Liver (tissue), 9 donors: ENCODE results near the gene SLCO4A1. TPM values are rescaled to one million over a fixed set of nuclear protein-coding genes. Genes with fewer than 3 reads are reported as not detected.

Experiments used
- DNase-seq: peaks from one replicate; pipeline ENCODE4 v3.0.0-alpha.2; 2017; ENCODE audit warnings: low spot score
- H3K27ac ChIP-seq, 2 donors: one replicate each; pipeline ENCODE4 v1.7.0; 2013; ENCODE audit warnings: inconsistent platforms in 2 of 2, low read length in 2 of 2, control low read depth in 1 of 2, low read depth in 1 of 2, mild to moderate bottlenecking in 1 of 2
- H3K27me3 ChIP-seq, 4 donors: one replicate each; pipeline versions ENCODE4 v1.6.1 to v1.7.0; 2013; ENCODE audit warnings: low read length in 3 of 4, inconsistent platforms in 1 of 4, mild to moderate bottlenecking in 1 of 4, moderate library complexity in 1 of 4; ENCODE audit not compliant: control insufficient read depth in 4 of 4, insufficient read depth in 4 of 4
- H3K36me3 ChIP-seq, 4 donors: one replicate each; pipeline versions ENCODE4 v1.6.1 to v1.7.0; 2013; ENCODE audit warnings: low read length in 3 of 4, mild to moderate bottlenecking in 3 of 4, low read depth in 1 of 4, moderate library complexity in 1 of 4; ENCODE audit not compliant: control insufficient read depth in 4 of 4, insufficient read depth in 3 of 4
- H3K4me1 ChIP-seq, 4 donors: one replicate each; pipeline versions ENCODE4 v1.6.1 to v1.7.0; 2013; ENCODE audit warnings: low read length in 3 of 4, mild to moderate bottlenecking in 3 of 4, moderate library complexity in 1 of 4; ENCODE audit not compliant: control insufficient read depth in 4 of 4, insufficient read depth in 4 of 4
- H3K4me3 ChIP-seq, 3 donors: one replicate each; pipeline versions ENCODE4 v1.6.1 to v1.7.0; 2013; ENCODE audit warnings: low read length in 3 of 3, control low read depth in 1 of 3, low read depth in 1 of 3, mild to moderate bottlenecking in 1 of 3
- H3K9ac ChIP-seq, 2 donors: one replicate each; pipeline ENCODE4 v1.7.0; 2013; ENCODE audit warnings: low read length in 2 of 2, mild to moderate bottlenecking in 2 of 2, moderate library complexity in 2 of 2, control low read depth in 1 of 2, low read depth in 1 of 2
- H3K9me3 ChIP-seq, 4 donors: one replicate each; pipeline versions ENCODE4 v1.6.1 to v1.7.0; 2013; ENCODE audit warnings: low read length in 3 of 4; ENCODE audit not compliant: control insufficient read depth in 4 of 4
- EGR1 ChIP-seq, 2 donors: IDR thresholded peaks; 2 replicates each; pipeline ENCODE4 v1.6.1; 2016 to 2018; ENCODE audit warnings: antibody characterized with exemption in 2 of 2, low read depth in 2 of 2
- FOXA1 ChIP-seq: IDR thresholded peaks from 2 replicates; pipeline ENCODE4 v1.6.1; 2016; ENCODE audit warnings: antibody characterized with exemption
- FOXA2 ChIP-seq: IDR thresholded peaks from 2 replicates; pipeline ENCODE4 v1.6.1; 2016; ENCODE audit warnings: antibody characterized with exemption
- GABPA ChIP-seq, 2 donors: IDR thresholded peaks in 1 of 2; conservative IDR thresholded peaks in 1 of 2; 2 replicates each; pipeline ENCODE4 v1.6.1; 2016; ENCODE audit warnings: antibody characterized with exemption in 2 of 2, mild to moderate bottlenecking in 1 of 2, moderate library complexity in 1 of 2
- HNF4A ChIP-seq, 2 donors: conservative IDR thresholded peaks; 2 replicates each; pipeline ENCODE4 v1.6.1; 2016; ENCODE audit warnings: antibody characterized with exemption in 2 of 2, mild to moderate bottlenecking in 2 of 2
- HNF4G ChIP-seq: IDR thresholded peaks from 2 replicates; pipeline ENCODE4 v1.6.1; 2016; ENCODE audit warnings: antibody characterized with exemption
- JUND ChIP-seq, 2 donors: IDR thresholded peaks; 2 replicates each; pipeline ENCODE4 v1.6.1; 2016; ENCODE audit warnings: antibody characterized with exemption in 2 of 2
- NR2F2 ChIP-seq: IDR thresholded peaks from 2 replicates; pipeline ENCODE4 v1.6.1; 2016; ENCODE audit warnings: antibody characterized with exemption
- RAD21 ChIP-seq, 2 donors: IDR thresholded peaks; 2 replicates each; pipeline ENCODE4 v1.6.1; 2016; ENCODE audit warnings: antibody characterized with exemption in 2 of 2, mild to moderate bottlenecking in 2 of 2
- RXRA ChIP-seq, 2 donors: IDR thresholded peaks; 2 replicates each; pipeline ENCODE4 v1.6.1; 2017 to 2018; ENCODE audit warnings: antibody characterized with exemption in 2 of 2, mild to moderate bottlenecking in 1 of 2
- SP1 ChIP-seq: IDR thresholded peaks from 2 replicates; pipeline ENCODE4 v1.6.1; 2018; ENCODE audit warnings: antibody characterized with exemption, mild to moderate bottlenecking
- TAF1 ChIP-seq: conservative IDR thresholded peaks from 2 replicates; pipeline ENCODE4 v1.6.1; 2016; ENCODE audit warnings: antibody characterized with exemption, mild to moderate bottlenecking
- YY1 ChIP-seq: IDR thresholded peaks from 2 replicates; pipeline ENCODE4 v1.6.1; 2016; ENCODE audit warnings: antibody characterized with exemption, mild to moderate bottlenecking
- WGBS: extraction: QIAGEN DNeasy Blood & Tissue Kit; methylation state at CpG from one replicate; pipeline ENCODE4 v1.1.7; 2013; 5-methylcytosine and 5-hydroxymethylcytosine counted together
- polyA plus RNA-seq, 2 donors: library from polyadenylated mRNA; stranded (reverse) in 1 of 2; unstranded in 1 of 2; fragments of 200-250 nt in 1 of 2; fragments of >200 nt in 1 of 2; fragmentation: Nextera tagmentation in 1 of 2; extraction: Ambion mirVana in 1 of 2; gene quantifications; one replicate each; pipeline versions ENCODE4 v1.2.1 to v1.2.3, GENCODE V29; 2013 to 2015
- total RNA-seq, 2 donors: library from RNA; depleted of rRNA; stranded (reverse); fragments of >200 nt; gene quantifications; one replicate each; pipeline ENCODE4 v1.2.3, GENCODE V29; 2014
- TF ChIP-seq, protein P1 (sequence below): IDR thresholded peaks from 2 replicates; pipeline ENCODE4 v1.6.1; 2016; ENCODE audit warnings: antibody characterized with exemption
- TF ChIP-seq, protein P2 (sequence below): IDR thresholded peaks from 2 replicates; pipeline ENCODE4 v1.6.1; 2016; ENCODE audit warnings: antibody characterized with exemption
- TF ChIP-seq, protein P3 (sequence below): fragments of 150-350 bp; IDR thresholded peaks from 2 replicates; pipeline ENCODE4 v1.5.1; 2017; ENCODE audit warnings: improper control_type of control experiment, low read depth, low read length; ENCODE audit not compliant: missing input control
- TF ChIP-seq, protein P4 (sequence below): IDR thresholded peaks from 2 replicates; pipeline ENCODE4 v1.6.1; 2016; ENCODE audit warnings: antibody characterized with exemption, mild to moderate bottlenecking
- TF ChIP-seq, protein P5 (sequence below): IDR thresholded peaks from 2 replicates; pipeline ENCODE4 v1.6.1; 2016; ENCODE audit warnings: antibody characterized with exemption
- donor health status: healthy.
- donor health status: healthy.
- donor health status: healthy.
- donor health status: healthy.
- donor health status: healthy.

The SLCO4A1 gene
- total and polyA plus RNA-seq, 4 donors: 1.3 to 4.3 (median 2.6) TPM

DNA sequence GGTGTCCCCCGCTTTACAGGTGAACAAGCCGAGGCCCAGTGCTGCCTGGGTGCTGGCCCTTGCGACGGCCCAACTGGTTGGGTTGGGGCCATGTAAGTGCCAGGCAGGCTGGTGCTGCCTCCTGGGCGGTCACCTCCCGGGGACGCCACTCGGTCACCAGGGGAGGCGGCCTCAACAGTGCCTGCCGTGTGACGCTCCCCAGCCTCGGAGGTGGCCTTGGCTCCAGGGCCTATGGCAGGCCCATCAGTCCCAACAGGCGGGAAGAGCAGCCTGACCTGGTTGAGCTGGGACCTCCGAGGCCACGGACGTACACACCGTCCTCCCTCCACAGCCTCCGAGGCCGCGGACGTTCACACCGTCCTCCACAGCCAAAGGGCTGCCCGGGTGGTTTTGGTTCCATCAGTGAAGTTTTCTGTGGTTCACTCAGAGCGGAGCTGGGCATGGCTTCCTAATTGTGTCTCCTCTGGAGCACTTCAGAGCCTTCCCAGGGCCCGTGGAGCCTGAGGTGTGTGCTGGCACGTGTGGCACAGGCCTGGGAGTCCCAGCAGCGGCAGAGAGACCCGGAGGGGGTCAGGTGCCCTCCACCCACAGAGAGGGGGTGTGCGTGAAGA lies 19.3 kb upstream of the SLCO4A1 start (continued):
- TF ChIP-seq RXRA (IDR thresholded peaks at IDR 0.05): no peak
- TF ChIP-seq NR2F2: no peak
- no peak for TF ChIP-seq HNF4G
- TF ChIP-seq SP1: no peak
- TF ChIP-seq, protein P1, sequence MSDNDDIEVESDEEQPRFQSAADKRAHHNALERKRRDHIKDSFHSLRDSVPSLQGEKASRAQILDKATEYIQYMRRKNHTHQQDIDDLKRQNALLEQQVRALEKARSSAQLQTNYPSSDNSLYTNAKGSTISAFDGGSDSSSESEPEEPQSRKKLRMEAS: no peak
- no peak for TF ChIP-seq YY1
- TF ChIP-seq, protein P2, sequence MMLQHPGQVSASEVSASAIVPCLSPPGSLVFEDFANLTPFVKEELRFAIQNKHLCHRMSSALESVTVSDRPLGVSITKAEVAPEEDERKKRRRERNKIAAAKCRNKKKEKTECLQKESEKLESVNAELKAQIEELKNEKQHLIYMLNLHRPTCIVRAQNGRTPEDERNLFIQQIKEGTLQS: no peak
- TF ChIP-seq RAD21 (IDR thresholded peaks at IDR 0.05): no peak
- no peak for TF ChIP-seq GABPA (IDR thresholded peaks at IDR 0.05 in 1 of 2, conservative IDR thresholded peaks at IDR 0.05 in 1 of 2)
- no peak for TF ChIP-seq HNF4A (conservative IDR thresholded peaks at IDR 0.05)
- no peak for TF ChIP-seq FOXA1

DNA sequence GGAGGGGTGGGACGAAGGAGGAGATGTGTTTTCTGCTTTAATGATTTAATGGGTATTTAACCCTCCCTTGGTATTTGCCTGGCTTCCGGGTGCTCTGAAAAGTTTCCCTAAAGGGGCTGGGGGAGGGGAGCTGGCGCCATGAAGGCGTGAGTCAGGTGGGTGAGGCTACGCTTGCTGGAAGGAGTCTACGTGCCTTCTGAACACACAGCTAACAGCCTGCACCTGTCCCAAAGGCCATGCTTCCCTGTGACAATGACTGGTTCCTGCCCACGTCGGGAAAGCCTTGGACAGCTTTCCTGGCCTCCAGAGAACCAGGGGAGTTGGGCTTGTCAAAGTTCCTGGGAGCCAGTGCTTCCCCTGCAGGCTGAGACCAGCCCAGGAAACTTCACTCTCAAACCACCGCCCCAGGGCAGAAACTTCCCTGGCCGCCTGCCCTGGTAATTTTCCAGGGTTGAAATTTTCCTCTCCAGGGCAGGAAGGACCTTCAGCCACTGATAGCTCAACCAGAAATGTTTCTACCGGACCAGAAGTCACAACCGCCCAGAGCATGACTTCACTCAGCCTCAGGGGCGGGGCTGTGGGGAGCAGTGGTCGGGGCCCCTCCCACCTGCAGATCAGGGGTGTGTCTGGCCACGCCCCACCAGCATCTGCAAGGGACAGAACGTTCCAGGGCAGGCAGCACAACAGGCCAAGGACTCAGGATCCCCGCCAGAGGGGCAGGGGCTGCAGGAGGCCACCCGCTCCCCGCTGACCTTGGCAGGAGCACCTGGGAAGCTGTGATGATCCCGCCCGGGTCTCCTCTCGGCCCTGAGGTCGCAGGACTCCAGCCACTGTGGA lies 18.6 kb upstream of the SLCO4A1 start:
- TF ChIP-seq, protein P2: peak; percentile 64
- peak; percentile 98 for TF ChIP-seq NR2F2
- TF ChIP-seq, protein P3, sequence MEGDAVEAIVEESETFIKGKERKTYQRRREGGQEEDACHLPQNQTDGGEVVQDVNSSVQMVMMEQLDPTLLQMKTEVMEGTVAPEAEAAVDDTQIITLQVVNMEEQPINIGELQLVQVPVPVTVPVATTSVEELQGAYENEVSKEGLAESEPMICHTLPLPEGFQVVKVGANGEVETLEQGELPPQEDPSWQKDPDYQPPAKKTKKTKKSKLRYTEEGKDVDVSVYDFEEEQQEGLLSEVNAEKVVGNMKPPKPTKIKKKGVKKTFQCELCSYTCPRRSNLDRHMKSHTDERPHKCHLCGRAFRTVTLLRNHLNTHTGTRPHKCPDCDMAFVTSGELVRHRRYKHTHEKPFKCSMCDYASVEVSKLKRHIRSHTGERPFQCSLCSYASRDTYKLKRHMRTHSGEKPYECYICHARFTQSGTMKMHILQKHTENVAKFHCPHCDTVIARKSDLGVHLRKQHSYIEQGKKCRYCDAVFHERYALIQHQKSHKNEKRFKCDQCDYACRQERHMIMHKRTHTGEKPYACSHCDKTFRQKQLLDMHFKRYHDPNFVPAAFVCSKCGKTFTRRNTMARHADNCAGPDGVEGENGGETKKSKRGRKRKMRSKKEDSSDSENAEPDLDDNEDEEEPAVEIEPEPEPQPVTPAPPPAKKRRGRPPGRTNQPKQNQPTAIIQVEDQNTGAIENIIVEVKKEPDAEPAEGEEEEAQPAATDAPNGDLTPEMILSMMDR: no peak
- peak; percentile 96 for TF ChIP-seq SP1
- peak in 1 of 2 donors; percentile 49 for TF ChIP-seq HNF4A (conservative IDR thresholded peaks at IDR 0.05)
- TF ChIP-seq HNF4G: no peak
- TF ChIP-seq, protein P4, sequence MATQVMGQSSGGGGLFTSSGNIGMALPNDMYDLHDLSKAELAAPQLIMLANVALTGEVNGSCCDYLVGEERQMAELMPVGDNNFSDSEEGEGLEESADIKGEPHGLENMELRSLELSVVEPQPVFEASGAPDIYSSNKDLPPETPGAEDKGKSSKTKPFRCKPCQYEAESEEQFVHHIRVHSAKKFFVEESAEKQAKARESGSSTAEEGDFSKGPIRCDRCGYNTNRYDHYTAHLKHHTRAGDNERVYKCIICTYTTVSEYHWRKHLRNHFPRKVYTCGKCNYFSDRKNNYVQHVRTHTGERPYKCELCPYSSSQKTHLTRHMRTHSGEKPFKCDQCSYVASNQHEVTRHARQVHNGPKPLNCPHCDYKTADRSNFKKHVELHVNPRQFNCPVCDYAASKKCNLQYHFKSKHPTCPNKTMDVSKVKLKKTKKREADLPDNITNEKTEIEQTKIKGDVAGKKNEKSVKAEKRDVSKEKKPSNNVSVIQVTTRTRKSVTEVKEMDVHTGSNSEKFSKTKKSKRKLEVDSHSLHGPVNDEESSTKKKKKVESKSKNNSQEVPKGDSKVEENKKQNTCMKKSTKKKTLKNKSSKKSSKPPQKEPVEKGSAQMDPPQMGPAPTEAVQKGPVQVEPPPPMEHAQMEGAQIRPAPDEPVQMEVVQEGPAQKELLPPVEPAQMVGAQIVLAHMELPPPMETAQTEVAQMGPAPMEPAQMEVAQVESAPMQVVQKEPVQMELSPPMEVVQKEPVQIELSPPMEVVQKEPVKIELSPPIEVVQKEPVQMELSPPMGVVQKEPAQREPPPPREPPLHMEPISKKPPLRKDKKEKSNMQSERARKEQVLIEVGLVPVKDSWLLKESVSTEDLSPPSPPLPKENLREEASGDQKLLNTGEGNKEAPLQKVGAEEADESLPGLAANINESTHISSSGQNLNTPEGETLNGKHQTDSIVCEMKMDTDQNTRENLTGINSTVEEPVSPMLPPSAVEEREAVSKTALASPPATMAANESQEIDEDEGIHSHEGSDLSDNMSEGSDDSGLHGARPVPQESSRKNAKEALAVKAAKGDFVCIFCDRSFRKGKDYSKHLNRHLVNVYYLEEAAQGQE: no peak
- TF ChIP-seq GABPA (IDR thresholded peaks at IDR 0.05 in 1 of 2, conservative IDR thresholded peaks at IDR 0.05 in 1 of 2): peak in 1 of 2 donors; percentile 43
- TF ChIP-seq, protein P5, sequence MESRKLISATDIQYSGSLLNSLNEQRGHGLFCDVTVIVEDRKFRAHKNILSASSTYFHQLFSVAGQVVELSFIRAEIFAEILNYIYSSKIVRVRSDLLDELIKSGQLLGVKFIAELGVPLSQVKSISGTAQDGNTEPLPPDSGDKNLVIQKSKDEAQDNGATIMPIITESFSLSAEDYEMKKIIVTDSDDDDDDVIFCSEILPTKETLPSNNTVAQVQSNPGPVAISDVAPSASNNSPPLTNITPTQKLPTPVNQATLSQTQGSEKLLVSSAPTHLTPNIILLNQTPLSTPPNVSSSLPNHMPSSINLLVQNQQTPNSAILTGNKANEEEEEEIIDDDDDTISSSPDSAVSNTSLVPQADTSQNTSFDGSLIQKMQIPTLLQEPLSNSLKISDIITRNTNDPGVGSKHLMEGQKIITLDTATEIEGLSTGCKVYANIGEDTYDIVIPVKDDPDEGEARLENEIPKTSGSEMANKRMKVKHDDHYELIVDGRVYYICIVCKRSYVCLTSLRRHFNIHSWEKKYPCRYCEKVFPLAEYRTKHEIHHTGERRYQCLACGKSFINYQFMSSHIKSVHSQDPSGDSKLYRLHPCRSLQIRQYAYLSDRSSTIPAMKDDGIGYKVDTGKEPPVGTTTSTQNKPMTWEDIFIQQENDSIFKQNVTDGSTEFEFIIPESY: no peak
- peak; percentile 24 to 54 for TF ChIP-seq RAD21 (IDR thresholded peaks at IDR 0.05)
- TF ChIP-seq FOXA1: no peak
- no peak for TF ChIP-seq YY1
- peak; percentile 41 to 78 for TF ChIP-seq JUND (IDR thresholded peaks at IDR 0.05)
- TF ChIP-seq RXRA (IDR thresholded peaks at IDR 0.05): peak; percentile 31 to 72
- no peak for TF ChIP-seq TAF1
- TF ChIP-seq, protein P1: no peak
- TF ChIP-seq EGR1 (IDR thresholded peaks at IDR 0.05; ENCODE audit: low read depth in 2 of 2): peak in 1 of 2 donors; percentile 62
- TF ChIP-seq FOXA2: no peak
- H3K27me3 ChIP-seq: peaks cover 0 to 3% (median 0%) of the 10 kb centered on the region in 4 donors
- WGBS: 13% methylated on average over 23 of the region's 23 CpGs
- H3K27ac ChIP-seq: peak overlapping the region; percentile 65 to 80
- peaks cover 4 to 17% (median 7%) of the 10 kb centered on the region in 4 donors for H3K4me1 ChIP-seq
- no peaks in the 10 kb centered on the region for H3K36me3 ChIP-seq
- H3K4me3 ChIP-seq: no peak overlapping the region
- peak; percentile 92 for DNase-seq
- H3K9ac ChIP-seq: peak overlapping the region; percentile 10 to 65
- no peaks in the 10 kb centered on the region for H3K9me3 ChIP-seq
